COLO668 (cell line): ENCODE results near the gene CD82.
A peak's percentile ranks its signal among the peaks of the same experiment; 100 is the strongest.

Experiments used
- DNase-seq: peaks from one replicate; lab custom pipeline; 2025; ENCODE audit not compliant: unreplicated experiment; lab: John Stamatoyannopoulos, UW

Gene CD82

DNA sequence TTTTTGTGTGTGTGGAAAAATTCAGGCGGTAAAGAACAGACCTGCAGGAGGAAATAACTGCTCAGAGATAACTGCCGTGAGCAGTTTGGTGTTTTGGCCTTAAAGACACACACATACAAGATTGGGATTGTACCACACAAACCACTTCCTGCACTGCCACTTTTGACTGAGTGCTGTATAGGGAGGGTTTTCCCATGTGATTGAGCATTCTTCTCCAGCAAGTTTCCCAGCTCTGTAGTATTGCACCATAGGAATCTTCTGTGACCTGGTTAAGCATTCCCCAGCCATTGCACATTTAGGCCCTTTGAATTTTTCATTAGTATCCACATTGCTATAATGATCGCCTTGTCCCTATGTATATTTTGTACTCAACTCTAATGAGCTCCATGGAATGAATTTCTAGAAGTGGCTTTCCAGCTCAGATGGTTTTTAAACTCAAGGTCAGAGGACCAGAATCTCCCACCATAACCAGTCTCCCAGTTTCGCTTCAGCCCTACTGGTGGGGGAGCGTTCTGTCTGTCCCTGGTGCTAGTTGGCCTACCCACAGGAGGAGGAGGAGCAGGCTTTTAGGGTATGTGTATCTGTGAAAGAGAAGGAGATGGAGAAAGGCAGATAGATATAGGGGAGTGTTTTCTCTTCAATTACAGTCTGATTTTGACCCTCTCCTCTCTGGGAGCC, 9.3 kb downstream of the CD82 start:
- DNase-seq = no peak

DNA sequence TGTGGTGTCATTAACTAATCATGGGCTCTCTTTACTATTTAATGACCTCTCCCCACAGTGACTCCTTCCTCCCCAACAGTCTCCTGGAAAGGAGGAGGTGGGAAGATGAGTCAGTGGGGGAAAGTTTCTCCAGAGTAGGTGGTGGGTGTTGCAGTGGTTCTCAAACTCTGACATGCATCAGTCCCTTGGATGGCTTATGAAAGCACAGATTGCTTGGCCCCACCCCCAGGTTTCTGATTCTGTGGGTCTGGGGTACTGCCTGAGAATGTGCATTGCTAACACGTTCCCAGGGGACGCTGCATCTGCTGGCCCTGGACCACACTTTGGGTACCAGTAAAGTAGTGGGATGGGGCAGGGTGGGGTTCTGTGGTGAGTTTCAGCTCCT, 9.8 kb downstream of the CD82 start:
- DNase-seq = no peak

DNA sequence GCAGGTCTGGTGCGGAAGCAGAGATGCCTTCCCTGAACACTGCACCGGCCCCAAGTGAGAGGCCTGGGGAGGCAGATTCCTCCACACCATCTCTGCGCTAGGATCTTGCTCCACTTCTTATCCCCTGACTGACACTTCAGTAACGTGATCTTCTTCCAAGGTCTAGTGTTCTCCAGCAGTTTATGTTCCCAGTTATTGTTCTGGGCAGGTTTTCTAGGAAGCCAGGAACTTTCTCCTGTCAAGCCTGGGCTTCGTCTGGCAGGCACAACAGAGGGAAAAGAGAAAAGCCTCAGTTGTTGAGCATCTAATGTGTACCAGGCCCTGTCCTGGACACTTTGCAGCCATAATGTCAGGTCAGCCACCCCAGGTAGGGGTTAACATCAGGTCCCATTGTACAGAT, 10.5 kb downstream of the CD82 start:
- no peak for DNase-seq

DNA sequence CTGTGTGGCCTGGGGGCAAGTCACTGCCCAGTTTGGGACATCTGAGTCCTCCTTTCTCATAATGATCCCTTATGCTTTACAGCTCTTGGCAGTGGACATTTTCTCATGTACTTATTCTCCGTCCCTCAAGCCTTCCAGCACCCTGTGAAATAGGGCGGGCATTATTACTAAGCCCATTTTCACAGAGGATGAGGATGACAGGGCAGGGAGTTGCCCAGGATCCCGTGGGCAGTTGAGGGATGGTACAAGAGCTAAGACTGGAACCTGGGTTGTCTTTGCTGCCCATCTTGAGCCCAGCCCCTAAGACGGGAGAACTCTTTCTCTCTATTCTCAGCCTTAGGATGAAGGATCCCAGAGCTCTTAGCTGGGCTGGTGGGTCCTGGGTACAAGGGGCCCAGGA, 11.2 kb downstream of the CD82 start:
- DNase-seq = no peak

DNA sequence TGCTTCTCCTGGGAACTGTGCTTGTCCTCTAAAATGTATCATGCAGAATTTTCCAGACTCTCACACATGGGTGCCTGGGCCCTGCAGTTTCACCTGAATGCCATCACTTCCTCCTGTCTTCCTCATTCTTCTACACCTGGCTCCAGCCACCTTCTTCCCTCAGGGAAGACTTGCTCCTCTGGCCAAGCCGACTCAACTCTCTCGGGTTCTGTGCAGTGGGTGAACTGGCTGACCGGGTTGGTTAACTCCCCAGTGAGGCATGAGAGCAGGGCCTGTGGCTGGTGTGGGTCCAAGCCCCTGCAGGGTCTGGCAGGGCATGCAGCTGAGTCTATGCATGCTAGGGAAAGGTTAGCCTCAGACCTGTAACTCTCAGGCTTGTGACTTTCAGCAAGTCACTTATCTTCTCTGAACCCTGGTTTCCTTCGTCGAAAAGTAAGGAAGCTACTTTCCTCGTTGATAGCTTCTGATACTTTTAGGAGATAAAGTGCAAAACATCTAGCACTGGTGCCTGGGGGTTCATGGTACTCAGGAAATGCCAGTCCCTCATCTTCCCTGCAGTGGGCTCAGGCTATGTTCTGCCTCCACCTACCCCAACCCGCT, 11.9 kb downstream of the CD82 start:
- no peak for DNase-seq

DNA sequence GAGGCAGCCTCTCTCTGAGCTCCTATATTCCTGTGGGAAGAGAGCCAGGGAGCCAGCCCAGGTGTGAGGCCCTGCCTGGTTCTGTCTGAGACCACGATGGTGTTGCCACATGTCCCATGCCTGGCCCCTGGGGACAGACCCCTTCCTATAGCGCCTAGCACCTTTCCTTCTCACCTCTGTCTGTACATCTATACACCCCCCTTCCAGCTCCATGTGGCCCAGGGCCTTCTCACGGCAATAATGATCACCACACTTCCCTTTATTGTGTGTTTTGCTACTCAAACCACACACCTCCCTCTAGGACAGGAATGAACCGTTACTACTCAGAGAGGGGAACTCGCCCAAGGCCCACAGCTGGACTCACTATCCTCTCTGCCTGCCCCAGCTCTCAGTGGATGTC, 12.8 kb downstream of the CD82 start:
- no peak for DNase-seq

DNA sequence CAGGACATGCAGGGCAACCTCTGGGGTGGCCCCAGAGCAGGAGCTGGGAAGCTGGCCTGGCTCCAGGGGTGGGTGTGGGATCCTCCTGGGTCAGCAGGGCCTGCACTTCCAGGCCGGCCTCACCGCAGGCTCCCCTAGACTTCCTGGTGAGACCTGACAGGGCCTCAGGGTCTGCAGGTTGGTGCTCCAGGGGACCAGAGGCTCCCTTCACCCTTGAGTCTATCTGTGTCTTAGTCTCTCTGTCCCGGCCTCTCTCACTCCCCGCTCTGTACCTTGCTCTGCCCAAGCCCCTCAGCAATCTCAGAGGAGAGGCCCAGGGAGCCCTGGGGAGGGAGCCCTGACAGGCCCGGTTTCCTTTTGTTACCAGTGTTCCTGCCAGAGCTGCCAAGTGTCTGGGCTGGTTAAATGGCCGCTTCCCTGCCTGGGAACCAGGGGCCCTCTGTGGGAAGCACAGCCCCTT, 13.9 kb downstream of the CD82 start:
- no peak for DNase-seq

DNA sequence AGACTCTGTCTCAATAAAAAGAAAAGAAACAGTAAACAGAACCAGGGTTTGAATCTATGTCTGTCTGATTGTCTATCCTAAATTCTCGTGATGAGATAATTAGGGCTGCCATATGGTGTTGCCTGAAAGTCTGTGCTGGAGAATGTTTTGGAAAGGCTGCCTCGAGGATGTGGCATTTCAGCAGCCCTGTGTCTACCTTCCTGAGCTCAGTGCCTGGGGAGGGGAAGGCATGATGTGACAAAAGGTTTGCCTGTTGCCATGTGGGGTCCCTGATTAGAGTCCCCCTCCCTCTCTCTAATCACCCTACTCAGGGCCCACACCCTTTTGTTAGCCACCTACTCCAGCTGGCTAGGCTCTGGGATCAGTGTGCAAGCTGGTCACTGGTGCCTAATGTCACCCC, 15.2 kb downstream of the CD82 start:
- DNase-seq = no peak

DNA sequence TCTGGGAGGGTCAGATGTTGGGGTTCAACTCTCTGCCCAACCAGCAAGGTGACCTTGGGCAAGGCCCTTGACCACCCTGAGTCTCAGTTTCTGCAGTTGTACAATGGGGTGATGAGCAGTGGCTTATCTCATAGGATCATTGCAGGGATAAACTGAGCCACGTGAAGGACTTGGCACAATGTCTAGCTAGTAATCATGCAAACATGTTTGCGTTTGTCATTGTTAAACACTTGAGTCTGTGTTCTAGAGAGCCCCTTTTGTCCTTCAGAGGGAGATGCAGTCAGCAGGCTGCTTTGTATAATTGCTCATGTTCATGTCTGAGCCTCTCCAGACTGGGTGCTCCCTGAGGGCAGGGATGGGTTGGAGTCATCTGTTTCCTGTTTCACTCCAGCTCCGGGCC, 15.8 kb downstream of the CD82 start:
- peak; percentile 50 for DNase-seq

DNA sequence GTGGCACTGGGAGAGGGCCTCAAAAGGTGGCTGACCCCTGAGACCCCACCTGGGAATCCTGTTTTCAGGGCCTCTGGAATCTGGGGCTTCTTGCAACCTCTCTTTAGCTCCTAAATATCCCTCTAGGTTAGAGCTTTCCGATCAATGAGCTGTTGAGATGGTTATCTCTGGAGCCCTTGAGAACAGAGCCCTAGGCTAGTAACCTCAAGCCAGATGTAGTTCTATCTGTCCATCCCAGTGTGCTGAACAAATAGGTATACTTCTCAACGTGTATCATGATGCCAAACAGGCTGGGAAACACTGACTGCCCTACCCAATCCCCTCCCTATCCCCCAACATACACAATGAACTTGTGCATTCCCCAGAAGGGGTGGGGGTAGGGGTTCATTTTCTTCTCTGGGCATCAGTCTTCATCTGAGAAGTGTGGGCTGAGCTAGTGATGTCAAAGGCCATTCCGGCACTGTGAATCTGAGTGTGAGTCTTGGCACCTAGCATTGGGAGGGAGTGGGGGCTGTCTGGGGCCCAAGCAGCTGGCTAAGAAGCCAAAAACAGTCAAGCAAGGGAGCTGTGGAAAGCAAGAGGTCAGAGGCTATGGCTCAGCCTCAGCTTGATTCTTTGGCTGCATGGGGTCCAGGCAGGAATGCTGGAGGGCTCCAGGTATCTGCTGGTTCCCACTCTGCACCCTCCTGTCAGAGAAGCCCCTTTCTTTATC, 17.3 kb downstream of the CD82 start:
- DNase-seq = no peak

DNA sequence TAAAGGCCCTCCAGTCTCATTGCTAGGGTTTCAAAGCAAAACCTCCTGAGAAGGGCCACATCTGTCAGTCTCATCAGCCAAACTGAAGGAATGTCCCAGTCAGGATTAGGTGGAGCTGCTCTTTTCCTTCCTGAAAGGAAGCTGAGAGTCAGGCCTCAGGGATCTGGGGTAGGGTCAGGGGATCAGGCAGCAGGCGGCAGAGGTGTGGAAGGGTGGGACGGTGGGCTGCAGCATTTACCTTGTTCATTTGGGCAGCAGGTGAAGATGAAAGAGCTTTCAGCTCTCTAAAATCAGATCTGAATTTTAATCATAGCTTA, 17.8 kb downstream of the CD82 start:
- DNase-seq = no peak

DNA sequence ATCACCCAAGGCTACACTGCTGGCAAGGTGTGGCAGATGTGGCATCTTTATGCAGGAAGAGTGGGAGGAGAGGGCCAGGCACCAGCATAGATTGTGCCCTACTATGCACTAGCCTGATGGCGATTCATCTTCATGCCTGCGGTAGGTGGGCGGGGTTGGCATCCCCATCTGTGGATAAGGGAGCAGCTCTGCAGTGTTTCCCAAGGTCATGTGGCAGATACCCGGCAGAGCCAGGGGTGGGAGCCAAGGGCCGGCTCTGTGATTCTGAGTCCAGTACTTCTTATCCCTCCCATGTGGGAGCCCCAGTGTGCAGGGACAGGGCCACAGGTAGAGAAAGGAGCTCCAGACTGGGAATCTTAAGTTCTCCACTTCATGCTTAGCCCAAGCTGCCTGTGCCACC, 20.0 kb downstream of the CD82 start:
- DNase-seq = no peak

DNA sequence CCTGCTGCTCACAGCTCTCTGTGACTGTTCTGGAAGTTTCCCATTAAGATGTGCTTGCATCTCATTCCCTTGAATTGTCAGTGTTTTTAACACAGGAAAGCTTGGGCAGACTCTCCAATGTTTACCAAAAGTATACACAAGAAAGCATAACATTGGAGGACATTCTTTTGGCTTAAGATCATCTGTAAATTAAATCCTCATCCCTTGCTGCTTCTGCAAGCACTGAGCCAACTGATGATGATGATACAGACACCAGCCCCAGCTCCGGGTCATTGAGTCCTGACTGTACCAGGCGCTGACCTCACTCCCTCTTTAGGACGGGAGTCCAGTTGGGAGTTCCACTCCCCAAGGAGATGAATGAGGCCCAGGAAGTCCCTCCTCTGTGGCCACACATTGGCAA, 23.8 kb downstream of the CD82 start:
- no peak for DNase-seq

DNA sequence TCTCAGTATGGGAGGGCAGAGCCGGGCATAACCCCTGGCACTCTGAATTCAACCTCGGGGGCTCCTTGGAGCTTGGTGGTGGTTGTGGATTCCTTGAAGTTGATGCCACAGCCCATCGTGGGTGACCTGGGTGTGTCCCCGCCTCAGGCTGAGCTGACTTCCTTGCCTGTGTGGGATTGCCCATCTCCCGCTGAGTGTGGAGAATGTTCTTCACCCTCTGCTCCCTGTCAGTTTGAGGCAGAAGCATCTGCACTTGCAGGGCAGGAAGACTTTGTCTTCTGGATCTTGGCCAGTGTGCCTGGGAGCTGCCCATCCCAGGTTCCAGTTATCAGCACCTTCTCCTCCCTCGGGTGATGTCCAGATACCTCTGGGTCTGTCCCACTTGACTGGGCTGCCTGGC, 25.3 kb downstream of the CD82 start:
- DNase-seq = no peak

DNA sequence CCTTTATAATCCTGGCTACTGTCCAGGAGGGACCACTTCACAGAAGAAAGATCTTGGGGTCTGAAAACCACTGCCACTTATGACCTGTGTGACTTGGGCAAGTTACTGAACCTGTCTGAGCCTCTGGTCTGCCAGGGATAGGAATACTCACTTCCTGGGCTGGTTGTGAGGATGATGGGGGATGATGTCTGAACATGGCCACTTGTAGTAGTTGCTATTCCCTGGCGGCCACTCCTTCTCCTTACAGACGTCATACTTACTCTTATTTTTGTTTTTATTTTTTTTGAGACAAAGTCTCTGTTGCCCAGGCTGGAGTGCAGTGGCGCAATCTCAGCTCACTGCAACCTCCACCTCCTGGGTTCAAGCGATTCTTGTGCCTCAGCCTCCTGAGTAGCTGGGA, 26.1 kb downstream of the CD82 start:
- DNase-seq = no peak

DNA sequence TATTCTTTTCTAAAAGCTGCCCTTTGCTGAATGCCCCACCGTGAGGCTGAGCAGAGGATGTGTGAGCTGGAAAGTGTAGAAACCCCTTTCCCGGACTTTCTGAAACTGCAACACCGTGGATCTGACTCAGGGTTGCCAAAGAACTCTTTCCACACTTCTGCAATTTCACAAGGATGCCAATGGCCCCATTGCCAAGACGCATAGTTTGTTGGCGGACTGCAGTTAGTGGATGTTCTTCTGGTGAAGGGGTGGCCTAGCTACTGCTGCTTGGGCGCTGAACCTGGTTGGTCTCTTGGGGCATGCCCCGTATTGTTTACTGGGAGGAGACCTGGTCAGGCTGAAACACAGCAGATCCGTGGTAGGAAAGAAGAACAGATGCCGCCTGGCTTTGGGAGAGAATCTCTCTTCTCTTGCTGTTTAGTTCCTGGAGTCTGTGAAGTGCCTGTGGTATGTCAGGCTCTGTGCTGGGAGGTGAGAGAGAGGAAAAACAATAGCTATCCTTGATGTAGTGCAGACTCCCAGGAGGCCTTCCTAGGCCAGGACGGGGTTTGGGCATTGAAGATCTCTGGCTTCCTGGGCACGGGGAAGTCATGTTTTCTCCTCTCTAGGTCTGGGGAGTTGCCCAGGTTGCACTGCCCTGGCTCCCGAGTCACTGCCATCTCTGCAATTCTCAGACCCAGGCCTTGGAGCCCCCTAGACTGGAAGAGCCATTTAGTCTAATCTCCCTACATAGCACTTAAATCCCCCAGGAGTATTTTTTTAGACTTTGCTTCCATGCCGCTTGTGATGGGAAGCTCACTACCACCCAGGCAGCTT, 26.9 kb downstream of the CD82 start:
- no peak for DNase-seq

DNA sequence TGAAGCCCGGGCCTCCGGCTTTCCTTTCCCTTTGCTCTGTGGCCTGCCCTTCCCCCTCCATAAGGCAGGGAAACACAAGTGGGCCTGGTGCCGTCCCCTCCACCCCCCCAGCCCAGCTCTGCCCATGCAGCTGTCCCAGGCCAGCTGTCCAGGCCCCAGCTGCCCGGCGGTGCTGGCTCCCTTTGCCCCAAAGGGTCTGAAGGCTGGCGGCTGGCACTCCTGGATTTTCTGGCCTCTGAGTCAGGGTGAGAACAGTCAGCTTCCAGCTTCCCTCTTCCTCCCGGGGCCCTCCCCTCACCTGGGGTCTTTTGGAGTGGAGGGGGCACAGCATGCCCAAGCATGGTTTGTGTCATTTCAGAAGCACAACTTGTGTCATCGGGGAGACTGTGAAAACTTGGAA, 27.8 kb downstream of the CD82 start:
- no peak for DNase-seq

DNA sequence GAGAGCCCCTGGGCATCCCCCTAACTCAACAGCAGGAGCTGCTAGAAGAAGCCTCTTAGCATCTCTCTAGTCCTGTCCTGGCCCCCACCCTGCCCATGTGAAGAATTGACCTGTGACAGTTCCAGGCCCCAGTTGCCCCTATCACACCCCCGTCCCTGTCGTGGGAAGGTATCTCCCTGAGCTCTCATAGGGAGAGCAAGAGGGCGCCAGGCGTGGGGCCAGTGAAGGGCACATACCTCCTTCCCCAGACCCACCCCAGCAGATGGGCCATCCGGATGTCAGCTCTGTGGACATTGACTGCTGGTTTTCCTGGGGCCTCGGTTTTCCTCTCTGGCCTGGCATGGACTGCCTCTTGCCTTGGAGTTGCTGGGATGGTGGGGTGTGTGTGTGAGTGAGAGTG, 29.5 kb downstream of the CD82 start:
- DNase-seq = no peak

DNA sequence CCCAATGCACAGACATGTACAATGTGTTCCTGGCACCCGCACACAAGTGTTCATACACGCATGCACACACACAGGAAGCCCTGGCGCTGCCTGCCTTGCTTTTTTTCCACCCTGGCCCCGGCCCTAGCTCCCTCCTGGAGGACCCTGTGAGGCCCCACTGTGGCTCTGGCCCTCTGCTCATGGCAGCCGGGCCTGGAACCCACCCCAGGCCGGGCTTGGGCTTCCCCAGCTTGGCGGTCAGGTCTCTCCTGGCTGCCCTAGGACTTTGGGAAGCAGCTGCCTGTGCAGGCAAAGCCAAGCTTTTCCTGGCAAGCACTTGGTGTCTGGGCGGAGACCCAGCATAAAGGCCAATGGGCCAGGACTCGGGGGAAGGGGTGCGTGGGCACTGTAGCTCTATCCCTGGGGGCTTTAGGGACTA, 30.5 kb downstream of the CD82 start:
- no peak for DNase-seq

DNA sequence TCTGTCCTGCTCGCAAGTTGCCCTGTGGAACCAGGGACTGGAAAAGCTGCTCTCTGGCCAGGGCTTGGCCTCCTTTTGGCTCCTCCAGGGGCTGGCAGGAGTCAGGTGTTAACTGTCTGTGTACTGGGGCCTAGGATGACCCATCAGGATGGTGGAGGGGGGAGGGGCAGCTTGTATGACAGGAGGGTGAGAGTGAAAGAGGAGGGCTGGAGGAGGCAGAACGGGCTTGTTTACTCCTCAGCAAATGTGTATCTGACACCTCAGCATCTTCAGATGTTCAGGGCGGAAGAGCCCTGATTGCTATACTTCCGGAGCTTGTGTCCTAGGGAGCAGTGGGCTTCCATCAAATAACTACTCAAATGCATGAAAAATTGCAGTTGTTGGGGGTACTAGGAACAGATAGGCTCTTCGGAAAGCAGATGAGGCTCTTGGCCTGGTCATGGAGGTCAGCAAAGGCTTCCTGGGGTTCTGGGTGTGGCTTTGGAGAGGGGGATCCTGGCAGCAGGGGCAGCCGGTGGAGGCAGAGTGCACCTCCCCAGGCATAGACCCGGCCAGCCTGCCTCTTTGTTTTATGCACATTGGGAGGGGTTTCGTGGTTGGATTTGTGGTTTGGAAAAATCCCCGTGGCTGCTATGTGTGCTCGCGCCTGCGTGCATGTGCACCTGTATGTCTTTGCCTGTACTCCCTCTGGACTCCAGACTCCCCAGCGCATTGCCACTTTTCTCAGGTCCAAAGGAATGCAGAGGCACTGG, 31.2 kb downstream of the CD82 start:
- peak; percentile 10 for DNase-seq

DNA sequence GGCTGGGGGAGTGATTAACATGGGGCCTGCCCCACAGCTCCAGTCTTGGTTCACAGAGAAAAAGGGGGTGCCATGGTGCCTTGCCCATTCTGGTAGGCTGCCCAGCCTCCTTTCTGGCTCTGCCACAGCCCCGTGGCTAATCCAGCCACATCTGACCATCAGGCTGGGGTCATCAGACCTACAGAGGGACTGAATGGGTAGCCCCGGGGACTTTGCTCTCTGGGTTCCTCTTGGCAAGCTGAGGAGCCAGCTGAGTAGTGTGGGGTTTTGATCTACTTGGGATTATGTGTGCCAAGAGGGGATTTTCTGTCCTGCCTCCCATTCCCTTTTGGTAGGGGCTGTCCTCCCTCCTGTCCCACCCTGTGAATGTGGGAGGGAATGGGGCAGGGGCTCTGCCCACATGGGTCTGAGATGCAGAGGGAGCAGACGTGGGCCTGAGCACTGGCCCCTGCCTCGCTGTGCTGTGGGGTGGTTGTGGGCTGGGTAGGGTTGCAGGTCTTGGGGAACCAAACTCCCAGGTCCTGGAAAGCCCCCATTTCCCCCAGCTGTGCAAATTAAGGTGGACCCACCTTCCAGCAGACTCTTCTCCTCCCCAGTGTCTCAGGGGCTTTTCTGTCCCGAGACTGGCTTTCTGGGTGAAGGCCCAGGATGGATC, 32.0 kb downstream of the CD82 start:
- DNase-seq = no peak
